SK-N-MC (cell line): Measurements from ENCODE around the gene PER3.

Experiments used
- EZH2 ChIP-seq: fragments of 200-600 bp; sonication (generic); IDR thresholded peaks from one replicate; pipeline ENCODE4 v1.6.1; 2017; ENCODE audit warnings: antibody characterized with exemption
- FOXP2 ChIP-seq: optimal IDR thresholded peaks from 2 replicates; pipeline ENCODE3; 2011; ENCODE audit warnings: mild to moderate bottlenecking, moderate library complexity; ENCODE audit not compliant: insufficient read depth; ENCODE audit errors: extremely low read length, control extremely low read depth
- POLR2AphosphoS5 ChIP-seq: IDR thresholded peaks from 2 replicates; pipeline ENCODE4 v1.6.1; 2012; ENCODE audit warnings: mild to moderate bottlenecking, low read depth, low read length, borderline replicate concordance

- TF ChIP-seq POLR2AphosphoS5, result no peak
- no peak for TF ChIP-seq EZH2
- no peak for TF ChIP-seq FOXP2
These were observed 106.8 kb downstream of the PER3 start for GRCh38 chr1:7890853-7891252.
